ENCODE results near the gene NCAPD2. TPM values are rescaled to one million over a fixed set of nuclear protein-coding genes. Genes with fewer than 3 reads are reported as not detected.

Gene NCAPD2
- total and polyA plus RNA-seq, 4 donors: 5.8 to 30.7 (median 15.8) TPM

GRCh38 chr12:6461401-6462233 lies 32.3 kb upstream of the NCAPD2 start:
- H3K4me1 ChIP-seq (ENCODE audit: control insufficient read depth in 5 of 5, insufficient read depth in 5 of 5, low read length in 5 of 5): peaks cover 0 to 5% (median 0%) of the 10 kb centered on the region in 5 donors
- no peak overlapping the region for H3K9ac ChIP-seq (ENCODE audit: insufficient read depth in 1 of 2, low read length in 2 of 2)
- no peak overlapping the region for H3K4me3 ChIP-seq
- peak; percentile 25 to 50 (median 31) for DNase-seq
- 24 to 56% methylated on average over 15 of the region's 15 CpGs for WGBS, 2 donors
- H3K27me3 ChIP-seq (ENCODE audit: control insufficient read depth in 3 of 3, insufficient read depth in 3 of 3, low read length in 2 of 3): no peaks in the 10 kb centered on the region
- no peak for TF ChIP-seq CTCF (IDR thresholded peaks at IDR 0.05; ENCODE audit: control extremely low read depth, extremely low read depth)
- peaks cover 4 to 58% (median 38%) of the 10 kb centered on the region in 4 donors for H3K36me3 ChIP-seq (ENCODE audit: control insufficient read depth in 4 of 4, insufficient read depth in 4 of 4, low read length in 4 of 4)
- H3K27ac ChIP-seq (ENCODE audit: low read depth in 1 of 2, low read length in 1 of 2): peak overlapping the region; percentile 14 to 84
- peak; percentile 30 for ATAC-seq (ENCODE audit: insufficient read depth, low FRiP score)
- no peaks in the 10 kb centered on the region for H3K9me3 ChIP-seq (ENCODE audit: control insufficient read depth in 4 of 4, insufficient read depth in 3 of 4, low read length in 3 of 4)

- Histone ChIP-seq H3K4me3 (no peak overlapping the region), H3K9ac (ENCODE audit: insufficient read depth in 1 of 2, low read length in 2 of 2) (no peak overlapping the region), H3K27ac (ENCODE audit: low read depth in 1 of 2, low read length in 1 of 2) (peak overlapping the region in 1 of 2 donors; percentile 84), H3K27me3 (ENCODE audit: control insufficient read depth in 3 of 3, insufficient read depth in 3 of 3, low read length in 2 of 3) (no peaks in the 10 kb centered on the region), H3K36me3 (ENCODE audit: control insufficient read depth in 4 of 4, insufficient read depth in 4 of 4, low read length in 4 of 4) (peaks cover 3 to 56% (median 36%) of the 10 kb centered on the region in 4 donors), H3K9me3 (ENCODE audit: control insufficient read depth in 4 of 4, insufficient read depth in 3 of 4, low read length in 3 of 4) (no peaks in the 10 kb centered on the region), H3K4me1 (ENCODE audit: control insufficient read depth in 5 of 5, insufficient read depth in 5 of 5, low read length in 5 of 5) (peaks cover 0 to 5% (median 0%) of the 10 kb centered on the region in 5 donors)
- ATAC-seq (ENCODE audit: insufficient read depth, low FRiP score): no peak
- no peak for DNase-seq
- no peak for TF ChIP-seq CTCF (IDR thresholded peaks at IDR 0.05; ENCODE audit: control extremely low read depth, extremely low read depth)
- whole genome bisulfite sequencing, 2 donors: 73 to 78% methylated on average over 14 of the region's 14 CpGs
Measured at GRCh38 chr12:6462234-6462995, 31.5 kb upstream of the NCAPD2 start.

- peaks cover 0 to 5% (median 0%) of the 10 kb centered on the region in 5 donors for H3K4me1 ChIP-seq (ENCODE audit: control insufficient read depth in 5 of 5, insufficient read depth in 5 of 5, low read length in 5 of 5)
- no peaks in the 10 kb centered on the region for H3K27me3 ChIP-seq (ENCODE audit: control insufficient read depth in 3 of 3, insufficient read depth in 3 of 3, low read length in 2 of 3)
- H3K9me3 ChIP-seq (ENCODE audit: control insufficient read depth in 4 of 4, insufficient read depth in 3 of 4, low read length in 3 of 4): no peaks in the 10 kb centered on the region
- peaks cover 0 to 50% (median 36%) of the 10 kb centered on the region in 4 donors for H3K36me3 ChIP-seq (ENCODE audit: control insufficient read depth in 4 of 4, insufficient read depth in 4 of 4, low read length in 4 of 4)
- peak overlapping the region in 1 of 2 donors; percentile 28 for H3K27ac ChIP-seq (ENCODE audit: low read depth in 1 of 2, low read length in 1 of 2)
- TF ChIP-seq CTCF (IDR thresholded peaks at IDR 0.05; ENCODE audit: control extremely low read depth, extremely low read depth): no peak
- DNase-seq (no peak), ATAC-seq (ENCODE audit: insufficient read depth, low FRiP score) (no peak)
- H3K9ac ChIP-seq (ENCODE audit: insufficient read depth in 1 of 2, low read length in 2 of 2): no peak overlapping the region
- H3K4me3 ChIP-seq: no peak overlapping the region
- 26 to 46% methylated on average over 7 of the region's 7 CpGs for WGBS, 2 donors
Measured at GRCh38 chr12:6463216-6463615, 30.7 kb upstream of the NCAPD2 start.
